ENCODE measurements around the gene THOC1. TPM values are rescaled to one million over a fixed set of nuclear protein-coding genes. Genes with fewer than 3 reads are reported as not detected.
A peak's percentile ranks its signal among the peaks of the same experiment; 100 is the strongest.
"Not testable (repeated sequence)": the region's sequence is repeated elsewhere in the genome, so short reads cannot be mapped to it uniquely, and the experiment has no call there.

The THOC1 gene
- total and polyA plus RNA-seq, 4 donors = 4.0 to 59.2 (median 46.3) TPM

- not testable (repeated sequence) for H3K27me3 ChIP-seq (ENCODE audit: control insufficient read depth in 1 of 2, insufficient read depth in 2 of 2, low read length in 1 of 2); ATAC-seq (ENCODE audit: low FRiP score); H3K9me3 ChIP-seq (ENCODE audit: control insufficient read depth, low read length); DNase-seq; H3K4me1 ChIP-seq (ENCODE audit: control insufficient read depth in 1 of 2, insufficient read depth in 2 of 2, low read length in 2 of 2); H3K36me3 ChIP-seq (ENCODE audit: control insufficient read depth in 1 of 2, insufficient read depth in 2 of 2, low read length in 1 of 2); H3K4me3 ChIP-seq (ENCODE audit: low read length in 2 of 2); H3K27ac ChIP-seq (ENCODE audit: low read depth in 1 of 2, low read length in 2 of 2)
- intact Hi-C loops (cut with DNase I) = loop anchor here in 1 of 2 donors (2.0 kb wide), 1 partner anchor 325 kb away; no protein-coding TSS in a partner anchor
- 81 to 90% methylated on average over 4 of the region's 4 CpGs for WGBS, 2 donors
These were observed 22.1 kb upstream of the THOC1 start for GRCh38 chr18:289970-290369.

- Histone ChIP-seq H3K4me1 (ENCODE audit: control insufficient read depth in 1 of 2, insufficient read depth in 2 of 2, low read length in 2 of 2) (no peaks in the 10 kb centered on the region), H3K4me3 (ENCODE audit: low read length in 2 of 2) (no peak overlapping the region), H3K27ac (ENCODE audit: low read depth in 1 of 2, low read length in 2 of 2) (no peak overlapping the region), H3K36me3 (ENCODE audit: control insufficient read depth in 1 of 2, insufficient read depth in 2 of 2, low read length in 1 of 2) (no peaks in the 10 kb centered on the region), H3K27me3 (ENCODE audit: control insufficient read depth in 1 of 2, insufficient read depth in 2 of 2, low read length in 1 of 2) (no peaks in the 10 kb centered on the region), H3K9me3 (ENCODE audit: control insufficient read depth, low read length) (no peaks in the 10 kb centered on the region)
- DNase-seq (no peak), ATAC-seq (ENCODE audit: low FRiP score) (no peak)
- intact Hi-C loops (cut with DNase I) = loop anchor here in 1 of 2 donors (2.0 kb wide), 1 partner anchor 326 kb away; no protein-coding TSS in a partner anchor
- 42 to 94% methylated on average over 1 of the region's 1 CpG for WGBS, 2 donors
These were observed 21.2 kb upstream of the THOC1 start for GRCh38 chr18:289026-289425.

GRCh38 chr18:286515-287310 lies 18.9 kb upstream of the THOC1 start:
- WGBS, 2 donors = 67 to 69% methylated on average over 8 of the region's 8 CpGs
- Histone ChIP-seq H3K4me3 (ENCODE audit: low read length in 2 of 2) (no peak overlapping the region), H3K9me3 (ENCODE audit: control insufficient read depth, low read length) (no peaks in the 10 kb centered on the region), H3K36me3 (ENCODE audit: control insufficient read depth in 1 of 2, insufficient read depth in 2 of 2, low read length in 1 of 2) (no peaks in the 10 kb centered on the region), H3K27me3 (ENCODE audit: control insufficient read depth in 1 of 2, insufficient read depth in 2 of 2, low read length in 1 of 2) (no peaks in the 10 kb centered on the region), H3K4me1 (ENCODE audit: control insufficient read depth in 1 of 2, insufficient read depth in 2 of 2, low read length in 2 of 2) (no peaks in the 10 kb centered on the region), H3K27ac (ENCODE audit: low read depth in 1 of 2, low read length in 2 of 2) (no peak overlapping the region)
- intact Hi-C loops (cut with DNase I) = loop anchor here in 1 of 2 donors (2.0 kb wide), 1 partner anchor 330 kb away; no protein-coding TSS in a partner anchor
- DNase-seq (no peak), ATAC-seq (ENCODE audit: low FRiP score) (no peak)

- no peaks in the 10 kb centered on the region for H3K27me3 ChIP-seq (ENCODE audit: control insufficient read depth in 1 of 2, insufficient read depth in 2 of 2, low read length in 1 of 2)
- no peak for DNase-seq
- intact Hi-C loops (cut with DNase I) = loop anchor here in 1 of 2 donors (2.0 kb wide), 1 partner anchor 331 kb away; no protein-coding TSS in a partner anchor
- H3K4me3 ChIP-seq (ENCODE audit: low read length in 2 of 2) = no peak overlapping the region
- no peaks in the 10 kb centered on the region for H3K9me3 ChIP-seq (ENCODE audit: control insufficient read depth, low read length)
- H3K4me1 ChIP-seq (ENCODE audit: control insufficient read depth in 1 of 2, insufficient read depth in 2 of 2, low read length in 2 of 2) = no peaks in the 10 kb centered on the region
- H3K27ac ChIP-seq (ENCODE audit: low read depth in 1 of 2, low read length in 2 of 2) = no peak overlapping the region
- no peaks in the 10 kb centered on the region for H3K36me3 ChIP-seq (ENCODE audit: control insufficient read depth in 1 of 2, insufficient read depth in 2 of 2, low read length in 1 of 2)
- ATAC-seq (ENCODE audit: low FRiP score) = no peak
- 80% methylated on average over 6 of the region's 6 CpGs for WGBS, 2 donors
These were observed 18.0 kb upstream of the THOC1 start for GRCh38 chr18:285817-286216.

GRCh38 chr18:275486-275885 lies 7.6 kb upstream of the THOC1 start:
- intact Hi-C loops (cut with DNase I) = loop anchor here in 1 of 2 donors (10.0 kb wide), 1 partner anchor 559 kb away; no protein-coding TSS in a partner anchor
- ATAC-seq (ENCODE audit: low FRiP score) = peak; percentile 29
- H3K4me3 ChIP-seq (ENCODE audit: low read length in 2 of 2) = no peak overlapping the region
- H3K4me1 ChIP-seq (ENCODE audit: control insufficient read depth in 1 of 2, insufficient read depth in 2 of 2, low read length in 2 of 2) = no peaks in the 10 kb centered on the region
- H3K27ac ChIP-seq (ENCODE audit: low read depth in 1 of 2, low read length in 2 of 2) = no peak overlapping the region
- no peaks in the 10 kb centered on the region for H3K27me3 ChIP-seq (ENCODE audit: control insufficient read depth in 1 of 2, insufficient read depth in 2 of 2, low read length in 1 of 2)
- WGBS, 2 donors = 72 to 78% methylated on average over 2 of the region's 2 CpGs
- peaks cover 5% of the 10 kb centered on the region for H3K9me3 ChIP-seq (ENCODE audit: control insufficient read depth, low read length)
- no peak for DNase-seq
- H3K36me3 ChIP-seq (ENCODE audit: control insufficient read depth in 1 of 2, insufficient read depth in 2 of 2, low read length in 1 of 2) = no peaks in the 10 kb centered on the region

GRCh38 chr18:274313-274712 lies 6.5 kb upstream of the THOC1 start:
- H3K4me1 ChIP-seq (ENCODE audit: control insufficient read depth in 1 of 2, insufficient read depth in 2 of 2, low read length in 2 of 2) = no peaks in the 10 kb centered on the region
- H3K9me3 ChIP-seq (ENCODE audit: control insufficient read depth, low read length) = peaks cover 5% of the 10 kb centered on the region
- 87% methylated on average over 8 of the region's 8 CpGs for WGBS, 2 donors
- no peak for DNase-seq
- no peak overlapping the region for H3K27ac ChIP-seq (ENCODE audit: low read depth in 1 of 2, low read length in 2 of 2)
- no peak for ATAC-seq (ENCODE audit: low FRiP score)
- no peaks in the 10 kb centered on the region for H3K36me3 ChIP-seq (ENCODE audit: control insufficient read depth in 1 of 2, insufficient read depth in 2 of 2, low read length in 1 of 2)
- H3K4me3 ChIP-seq (ENCODE audit: low read length in 2 of 2) = no peak overlapping the region
- intact Hi-C loops (cut with DNase I) = loop anchor here in 1 of 2 donors (10.0 kb wide), 1 partner anchor 560 kb away; no protein-coding TSS in a partner anchor
- no peaks in the 10 kb centered on the region for H3K27me3 ChIP-seq (ENCODE audit: control insufficient read depth in 1 of 2, insufficient read depth in 2 of 2, low read length in 1 of 2)

- Histone ChIP-seq H3K27me3 (ENCODE audit: control insufficient read depth in 1 of 2, insufficient read depth in 2 of 2, low read length in 1 of 2) (no peaks in the 10 kb centered on the region), H3K4me1 (ENCODE audit: control insufficient read depth in 1 of 2, insufficient read depth in 2 of 2, low read length in 2 of 2) (no peaks in the 10 kb centered on the region), H3K9me3 (ENCODE audit: control insufficient read depth, low read length) (peaks cover 2% of the 10 kb centered on the region), H3K4me3 (ENCODE audit: low read length in 2 of 2) (no peak overlapping the region), H3K36me3 (ENCODE audit: control insufficient read depth in 1 of 2, insufficient read depth in 2 of 2, low read length in 1 of 2) (no peaks in the 10 kb centered on the region), H3K27ac (ENCODE audit: low read depth in 1 of 2, low read length in 2 of 2) (no peak overlapping the region)
- no peak for DNase-seq
- intact Hi-C loops (cut with DNase I) = loop anchor here in 1 of 2 donors (10.0 kb wide), 1 partner anchor 561 kb away; no protein-coding TSS in a partner anchor
- ATAC-seq (ENCODE audit: low FRiP score) = no peak
- WGBS, 2 donors = 97 to 98% methylated on average over 3 of the region's 3 CpGs
These were observed 5.7 kb upstream of the THOC1 start for GRCh38 chr18:273525-273924.

GRCh38 chr18:272650-273049 lies 4.8 kb upstream of the THOC1 start:
- whole genome bisulfite sequencing, 2 donors = 83 to 89% methylated on average over 2 of the region's 2 CpGs
- no peak for DNase-seq
- H3K27ac ChIP-seq (ENCODE audit: low read depth in 1 of 2, low read length in 2 of 2) = no peak overlapping the region
- H3K4me1 ChIP-seq (ENCODE audit: control insufficient read depth in 1 of 2, insufficient read depth in 2 of 2, low read length in 2 of 2) = no peaks in the 10 kb centered on the region
- H3K4me3 ChIP-seq (ENCODE audit: low read length in 2 of 2) = no peak overlapping the region
- no peak for ATAC-seq (ENCODE audit: low FRiP score)
- H3K27me3 ChIP-seq (ENCODE audit: control insufficient read depth in 1 of 2, insufficient read depth in 2 of 2, low read length in 1 of 2) = no peaks in the 10 kb centered on the region
- no peaks in the 10 kb centered on the region for H3K9me3 ChIP-seq (ENCODE audit: control insufficient read depth, low read length)
- H3K36me3 ChIP-seq (ENCODE audit: control insufficient read depth in 1 of 2, insufficient read depth in 2 of 2, low read length in 1 of 2) = no peaks in the 10 kb centered on the region
- intact Hi-C loops (cut with DNase I) = loop anchor here in 1 of 2 donors (10.0 kb wide), 1 partner anchor 562 kb away; no protein-coding TSS in a partner anchor

All from aorta (tissue), 5 donors.